Measurements from ENCODE around the gene AHCYL1. TPM values are rescaled to one million over a fixed set of nuclear protein-coding genes. Genes with fewer than 3 reads are reported as not detected.

AHCYL1 gene
- polyA plus RNA-seq, 1 donor (not counting 4 experiments of a cell fraction or from before 2014, with no cell fraction given), result 64.8 TPM

DNA sequence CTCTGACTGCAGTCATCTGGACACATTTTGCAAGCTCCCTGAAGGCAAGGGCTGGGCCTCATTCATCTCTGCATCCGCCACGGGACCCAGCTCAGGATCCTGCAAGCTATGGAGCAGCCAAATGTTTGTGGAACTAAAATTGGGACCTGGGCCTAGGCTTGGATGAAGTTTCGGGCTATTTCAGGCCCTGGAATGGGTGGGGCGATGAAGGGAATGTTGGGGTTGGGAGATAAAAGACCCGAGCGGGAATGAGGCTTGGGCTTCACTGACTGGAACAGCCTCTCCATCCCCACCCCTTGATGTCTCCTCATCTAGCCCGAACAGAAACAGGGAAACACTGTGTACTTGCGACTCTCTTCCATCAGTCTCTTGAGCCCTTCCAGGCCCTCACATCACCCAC lies 7.3 kb upstream of the AHCYL1 start:
- Histone ChIP-seq H3K27ac (ENCODE audit: control insufficient read depth, insufficient read depth, low read length) (no peak overlapping the region), H3K79me2 (ENCODE audit: control insufficient read depth, insufficient read depth, low read length) (no peaks in the 10 kb centered on the region), H4K20me1 (ENCODE audit: control insufficient read depth, extremely low read depth, insufficient read depth, low read length) (no peaks in the 10 kb centered on the region), H3K4me2 (ENCODE audit: control insufficient read depth, extremely low read depth, insufficient read depth, low read depth, low read length) (no peak overlapping the region), H3K27me3 (ENCODE audit: control insufficient read depth, extremely low read depth, insufficient read depth, low read length) (no peaks in the 10 kb centered on the region), H3K9ac (ENCODE audit: control insufficient read depth, extremely low read depth, insufficient read depth, low read length) (no peak overlapping the region), H3K9me1 (ENCODE audit: control insufficient read depth, extremely low read depth, insufficient read depth, low read length) (no peaks in the 10 kb centered on the region), H3K9me3 (ENCODE audit: control insufficient read depth, low read depth, low read length) (no peaks in the 10 kb centered on the region), H2AFZ (ENCODE audit: control insufficient read depth, low read length) (no peak overlapping the region), H3K4me3 (ENCODE audit: control insufficient read depth in 2 of 3, extremely low read depth in 1 of 3, insufficient read depth in 2 of 3, low read depth in 1 of 3, low read length in 3 of 3) (no peak overlapping the region), H3K4me1 (ENCODE audit: control insufficient read depth, extremely low read depth, insufficient read depth, low read length) (peaks cover 16% of the 10 kb centered on the region), H3K36me3 (ENCODE audit: control insufficient read depth in 2 of 2, extremely low read depth in 1 of 2, insufficient read depth in 2 of 2, low read length in 2 of 2) (no peaks in the 10 kb centered on the region)
- TF ChIP-seq, protein P1, sequence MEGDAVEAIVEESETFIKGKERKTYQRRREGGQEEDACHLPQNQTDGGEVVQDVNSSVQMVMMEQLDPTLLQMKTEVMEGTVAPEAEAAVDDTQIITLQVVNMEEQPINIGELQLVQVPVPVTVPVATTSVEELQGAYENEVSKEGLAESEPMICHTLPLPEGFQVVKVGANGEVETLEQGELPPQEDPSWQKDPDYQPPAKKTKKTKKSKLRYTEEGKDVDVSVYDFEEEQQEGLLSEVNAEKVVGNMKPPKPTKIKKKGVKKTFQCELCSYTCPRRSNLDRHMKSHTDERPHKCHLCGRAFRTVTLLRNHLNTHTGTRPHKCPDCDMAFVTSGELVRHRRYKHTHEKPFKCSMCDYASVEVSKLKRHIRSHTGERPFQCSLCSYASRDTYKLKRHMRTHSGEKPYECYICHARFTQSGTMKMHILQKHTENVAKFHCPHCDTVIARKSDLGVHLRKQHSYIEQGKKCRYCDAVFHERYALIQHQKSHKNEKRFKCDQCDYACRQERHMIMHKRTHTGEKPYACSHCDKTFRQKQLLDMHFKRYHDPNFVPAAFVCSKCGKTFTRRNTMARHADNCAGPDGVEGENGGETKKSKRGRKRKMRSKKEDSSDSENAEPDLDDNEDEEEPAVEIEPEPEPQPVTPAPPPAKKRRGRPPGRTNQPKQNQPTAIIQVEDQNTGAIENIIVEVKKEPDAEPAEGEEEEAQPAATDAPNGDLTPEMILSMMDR (optimal IDR thresholded peaks at IDR 0.05 in 1 of 3, IDR thresholded peaks at IDR 0.05 in 1 of 3, conservative IDR thresholded peaks at IDR 0.05 in 1 of 3; ENCODE audit: extremely low read depth in 1 of 3, insufficient read depth in 2 of 3, low read length in 3 of 3), result no peak
- dilution Hi-C loops (cut with MboI; ENCODE audit: extremely low pct_ligation_motif_present, low sequenced_read_pairs), result no loop called here
- DNase-seq (ENCODE audit: low read depth, low spot score) (no peak), FAIRE-seq (no peak)

DNA sequence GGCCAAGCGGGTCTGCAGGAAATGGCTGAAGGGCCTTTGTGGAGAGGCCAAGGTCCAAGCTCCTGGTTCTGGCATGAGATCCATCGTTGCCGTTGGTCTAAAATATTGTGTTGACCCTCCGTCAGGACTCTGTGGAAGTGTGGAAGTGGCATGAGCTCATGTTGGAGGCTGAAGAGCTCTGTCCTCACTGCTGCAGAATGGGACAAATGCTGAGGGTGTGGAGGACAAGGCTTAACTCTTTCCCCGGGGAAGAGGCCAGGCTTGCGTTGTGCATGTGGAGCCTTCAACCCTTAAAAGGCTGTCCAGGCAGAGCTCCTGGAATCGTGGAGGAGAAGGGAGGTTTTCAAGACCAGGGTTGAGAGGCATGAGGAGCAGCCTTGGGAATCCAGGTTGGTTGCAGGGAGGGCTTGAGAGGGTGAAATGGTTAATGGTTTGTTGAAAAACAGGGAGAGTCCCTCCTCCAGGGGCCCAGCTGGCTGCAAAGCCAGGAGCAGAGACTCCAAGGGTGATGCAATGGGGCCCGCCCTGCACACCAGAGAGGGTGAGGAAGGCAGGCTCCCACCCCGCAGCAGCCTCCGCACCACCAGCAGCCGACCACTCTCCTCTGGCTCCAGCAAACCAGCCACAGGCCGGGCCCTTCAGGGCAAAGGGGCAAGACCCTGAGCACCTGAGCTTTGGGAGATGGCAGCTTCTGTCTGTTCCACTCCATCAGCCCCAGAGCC lies 6.7 kb upstream of the AHCYL1 start:
- no peaks in the 10 kb centered on the region for H3K79me2 ChIP-seq (ENCODE audit: control insufficient read depth, insufficient read depth, low read length)
- TF ChIP-seq, protein P1 (optimal IDR thresholded peaks at IDR 0.05 in 1 of 3, IDR thresholded peaks at IDR 0.05 in 1 of 3, conservative IDR thresholded peaks at IDR 0.05 in 1 of 3; ENCODE audit: extremely low read depth in 1 of 3, insufficient read depth in 2 of 3, low read length in 3 of 3), result no peak
- no peak for TF ChIP-seq EZH2 (IDR thresholded peaks at IDR 0.05; ENCODE audit: low read length)
- no peaks in the 10 kb centered on the region for H4K20me1 ChIP-seq (ENCODE audit: control insufficient read depth, extremely low read depth, insufficient read depth, low read length)
- no peak overlapping the region for H3K9ac ChIP-seq (ENCODE audit: control insufficient read depth, extremely low read depth, insufficient read depth, low read length)
- H3K27me3 ChIP-seq (ENCODE audit: control insufficient read depth, extremely low read depth, insufficient read depth, low read length), result no peaks in the 10 kb centered on the region
- no peak overlapping the region for H3K4me2 ChIP-seq (ENCODE audit: control insufficient read depth, extremely low read depth, insufficient read depth, low read depth, low read length)
- dilution Hi-C loops (cut with MboI; ENCODE audit: extremely low pct_ligation_motif_present, low sequenced_read_pairs), result no loop called here
- H3K9me3 ChIP-seq (ENCODE audit: control insufficient read depth, low read depth, low read length), result no peaks in the 10 kb centered on the region
- DNase-seq (ENCODE audit: low read depth, low spot score) (no peak), FAIRE-seq (no peak)
- H3K9me1 ChIP-seq (ENCODE audit: control insufficient read depth, extremely low read depth, insufficient read depth, low read length), result no peaks in the 10 kb centered on the region
- H3K36me3 ChIP-seq (ENCODE audit: control insufficient read depth in 2 of 2, extremely low read depth in 1 of 2, insufficient read depth in 2 of 2, low read length in 2 of 2), result no peaks in the 10 kb centered on the region
- H3K27ac ChIP-seq (ENCODE audit: control insufficient read depth, insufficient read depth, low read length), result no peak overlapping the region
- peaks cover 16% of the 10 kb centered on the region for H3K4me1 ChIP-seq (ENCODE audit: control insufficient read depth, extremely low read depth, insufficient read depth, low read length)
- H2AFZ ChIP-seq (ENCODE audit: control insufficient read depth, low read length), result no peak overlapping the region
- no peak overlapping the region for H3K4me3 ChIP-seq (ENCODE audit: control insufficient read depth in 2 of 3, extremely low read depth in 1 of 3, insufficient read depth in 2 of 3, low read depth in 1 of 3, low read length in 3 of 3)
